ENCODE data around the gene CRYZ. TPM values are rescaled to one million over a fixed set of nuclear protein-coding genes. Genes with fewer than 3 reads are reported as not detected.
A peak's percentile ranks its signal among the peaks of the same experiment; 100 is the strongest.

The CRYZ gene
- total and polyA plus RNA-seq, 12 donors: 18.1 to 81.6 (median 47.7) TPM

DNA sequence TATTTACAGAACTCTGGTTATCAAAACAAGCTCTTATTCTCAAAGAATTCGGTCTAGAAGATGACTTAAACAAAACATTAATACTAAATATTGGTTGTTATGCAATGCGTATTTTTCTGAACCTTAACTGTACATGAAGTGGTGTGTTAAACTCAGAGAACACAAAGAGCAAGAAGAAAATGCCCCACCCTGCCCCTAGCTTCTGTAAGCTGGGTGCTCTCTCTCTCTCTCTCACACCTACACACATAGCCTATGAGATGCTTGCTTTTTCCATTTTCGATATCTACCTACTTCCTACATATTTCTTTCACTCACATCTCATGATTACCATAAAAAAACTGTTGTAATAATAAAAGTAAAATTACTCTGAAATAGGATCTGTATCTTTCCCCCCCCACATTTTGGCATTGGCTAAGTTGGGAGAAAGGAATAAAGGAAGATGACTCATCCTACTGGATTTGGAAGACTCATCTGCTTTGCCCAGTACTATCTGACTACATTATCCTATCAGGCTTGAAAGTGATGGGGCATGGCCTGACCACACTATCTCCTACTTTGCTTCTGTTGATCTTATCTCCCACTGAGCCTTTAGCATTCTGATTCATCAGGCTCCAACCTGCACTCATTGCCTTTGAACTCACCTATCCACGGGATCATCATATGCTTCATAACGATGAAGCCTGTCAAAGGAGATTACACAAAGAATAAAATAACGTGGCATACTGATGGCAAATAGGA is 2.9 kb downstream of the CRYZ start:
- peak in 3 of 7 donors; percentile 23 to 39 (median 24) for DNase-seq
- no peaks in the 10 kb centered on the region for H3K27me3 ChIP-seq
- TF ChIP-seq, protein P1, sequence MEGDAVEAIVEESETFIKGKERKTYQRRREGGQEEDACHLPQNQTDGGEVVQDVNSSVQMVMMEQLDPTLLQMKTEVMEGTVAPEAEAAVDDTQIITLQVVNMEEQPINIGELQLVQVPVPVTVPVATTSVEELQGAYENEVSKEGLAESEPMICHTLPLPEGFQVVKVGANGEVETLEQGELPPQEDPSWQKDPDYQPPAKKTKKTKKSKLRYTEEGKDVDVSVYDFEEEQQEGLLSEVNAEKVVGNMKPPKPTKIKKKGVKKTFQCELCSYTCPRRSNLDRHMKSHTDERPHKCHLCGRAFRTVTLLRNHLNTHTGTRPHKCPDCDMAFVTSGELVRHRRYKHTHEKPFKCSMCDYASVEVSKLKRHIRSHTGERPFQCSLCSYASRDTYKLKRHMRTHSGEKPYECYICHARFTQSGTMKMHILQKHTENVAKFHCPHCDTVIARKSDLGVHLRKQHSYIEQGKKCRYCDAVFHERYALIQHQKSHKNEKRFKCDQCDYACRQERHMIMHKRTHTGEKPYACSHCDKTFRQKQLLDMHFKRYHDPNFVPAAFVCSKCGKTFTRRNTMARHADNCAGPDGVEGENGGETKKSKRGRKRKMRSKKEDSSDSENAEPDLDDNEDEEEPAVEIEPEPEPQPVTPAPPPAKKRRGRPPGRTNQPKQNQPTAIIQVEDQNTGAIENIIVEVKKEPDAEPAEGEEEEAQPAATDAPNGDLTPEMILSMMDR (IDR thresholded peaks at IDR 0.05): no peak
- TF ChIP-seq POLR2A (IDR thresholded peaks at IDR 0.05): peak in 1 of 2 donors; percentile 19
- H3K9me3 ChIP-seq (replicated peaks in 1 of 3): peaks cover 0 to 8% (median 0%) of the 10 kb centered on the region in 3 donors
- H3K4me1 ChIP-seq (replicated peaks in 1 of 2): peaks cover 19 to 26% of the 10 kb centered on the region in 2 donors
- H3K4me3 ChIP-seq: no peak overlapping the region
- H3K36me3 ChIP-seq (replicated peaks in 1 of 2): no peaks in the 10 kb centered on the region
- intact Hi-C loops (cut with DNase I): no loop called here
- WGBS, 4 donors: 63 to 76% (median 69%) methylated on average over 6 of the region's 6 CpGs
- H3K27ac ChIP-seq: no peak overlapping the region

DNA sequence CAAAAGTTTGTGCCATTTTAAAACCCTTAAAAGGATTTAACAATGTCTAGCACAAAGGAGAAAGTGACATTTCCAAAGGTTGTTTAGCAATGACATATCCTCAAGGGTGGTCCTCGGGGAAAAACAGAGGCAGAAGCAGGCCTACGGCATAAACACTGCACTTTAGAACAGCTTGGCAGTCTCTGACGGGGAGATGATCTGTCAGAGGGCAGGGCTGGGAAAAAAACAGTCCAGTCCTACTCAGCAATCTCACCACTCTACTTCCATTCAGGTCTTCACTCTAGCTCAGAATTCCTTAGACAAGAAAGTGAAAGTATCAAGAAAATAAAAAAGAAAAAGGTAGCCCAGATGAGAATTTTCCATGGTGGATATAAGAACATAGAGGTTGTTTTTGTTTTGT is 4.1 kb downstream of the CRYZ start:
- no peak for TF ChIP-seq POLR2A (IDR thresholded peaks at IDR 0.05)
- TF ChIP-seq, protein P1 (IDR thresholded peaks at IDR 0.05): no peak
- H3K27ac ChIP-seq: no peak overlapping the region
- WGBS, 4 donors: 70 to 84% (median 75%) methylated on average over 3 of the region's 3 CpGs
- H3K36me3 ChIP-seq (replicated peaks in 1 of 2): no peaks in the 10 kb centered on the region
- no peak overlapping the region for H3K4me3 ChIP-seq
- peaks cover 0 to 8% (median 0%) of the 10 kb centered on the region in 3 donors for H3K9me3 ChIP-seq (replicated peaks in 1 of 3)
- no peak for DNase-seq
- intact Hi-C loops (cut with DNase I): no loop called here
- H3K4me1 ChIP-seq (replicated peaks in 1 of 2): peaks cover 8 to 18% of the 10 kb centered on the region in 2 donors
- H3K27me3 ChIP-seq: no peaks in the 10 kb centered on the region

DNA sequence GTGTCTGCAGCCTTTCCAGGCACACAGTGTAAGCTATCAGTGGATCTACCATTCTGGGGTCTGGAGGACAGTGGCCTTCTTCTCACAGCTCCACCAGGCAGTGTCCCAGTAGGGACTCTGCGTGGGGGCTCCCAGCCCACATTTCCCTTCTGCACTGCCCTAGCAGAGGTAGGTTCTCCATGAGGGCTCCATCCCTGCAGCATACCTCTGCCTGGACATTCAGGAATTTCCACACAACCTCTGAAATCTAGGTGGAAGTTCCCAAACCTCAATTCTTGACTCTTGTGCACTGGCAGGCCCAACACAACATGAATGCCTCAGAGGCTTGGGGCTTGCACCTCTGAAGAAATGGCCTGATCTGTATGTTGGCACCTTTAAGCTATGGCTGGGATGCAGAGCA is 6.8 kb downstream of the CRYZ start:
- TF ChIP-seq, protein P1 (IDR thresholded peaks at IDR 0.05): no peak
- Histone ChIP-seq H3K4me1 (replicated peaks in 1 of 2) (peaks cover 0 to 13% of the 10 kb centered on the region in 2 donors), H3K9me3 (replicated peaks in 1 of 3) (peaks cover 0 to 8% (median 0%) of the 10 kb centered on the region in 3 donors), H3K27me3 (no peaks in the 10 kb centered on the region), H3K27ac (no peak overlapping the region), H3K36me3 (replicated peaks in 1 of 2) (peaks cover 0 to 20% of the 10 kb centered on the region in 2 donors), H3K4me3 (no peak overlapping the region)
- DNase-seq: no peak
- intact Hi-C loops (cut with DNase I): no loop called here
- 95 to 100% (median 97%) methylated on average over 1 of the region's 1 CpG; no CpG with 5 or more reads in 1 of the 4 donors for WGBS, 4 donors

DNA sequence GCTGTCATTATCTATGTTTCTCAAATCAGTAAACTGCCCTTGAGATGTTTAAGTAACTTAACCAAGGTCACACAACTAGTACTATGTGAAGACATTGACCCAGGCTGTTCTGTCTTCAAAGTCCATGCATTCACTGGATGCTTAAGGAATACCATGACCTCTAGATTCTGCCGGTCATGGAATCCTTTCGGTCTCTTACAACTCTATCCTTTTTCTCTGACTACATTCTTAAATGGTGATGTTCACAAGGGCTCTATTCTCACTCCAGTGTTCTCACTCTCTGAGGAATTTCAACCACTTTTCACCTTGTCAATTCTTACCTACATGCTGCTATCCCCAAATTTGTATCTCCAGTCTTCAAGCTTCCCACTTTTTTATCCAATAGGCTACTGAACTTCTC is 15.2 kb downstream of the CRYZ start:
- DNase-seq: no peak
- H3K4me3 ChIP-seq: no peak overlapping the region
- H3K9me3 ChIP-seq (replicated peaks in 1 of 3): no peaks in the 10 kb centered on the region
- intact Hi-C loops (cut with DNase I): no loop called here
- no peak for TF ChIP-seq POLR2A (IDR thresholded peaks at IDR 0.05)
- TF ChIP-seq, protein P1 (IDR thresholded peaks at IDR 0.05): no peak
- WGBS, 4 donors: 97 to 100% (median 98%) methylated on average over 2 of the region's 2 CpGs
- H3K27me3 ChIP-seq: no peaks in the 10 kb centered on the region
- no peak overlapping the region for H3K27ac ChIP-seq
- peaks cover 0 to 34% of the 10 kb centered on the region in 2 donors for H3K36me3 ChIP-seq (replicated peaks in 1 of 2)
- H3K4me1 ChIP-seq (replicated peaks in 1 of 2): no peaks in the 10 kb centered on the region

Data from adrenal gland (tissue), 12 donors.